NCI-H128 (cell line): ENCODE data around the gene ITGB5.

Experiments used
- DNase-seq: peaks from one replicate; lab custom pipeline; 2025; ENCODE audit not compliant: unreplicated experiment; lab: John Stamatoyannopoulos, UW

The ITGB5 gene

DNA sequence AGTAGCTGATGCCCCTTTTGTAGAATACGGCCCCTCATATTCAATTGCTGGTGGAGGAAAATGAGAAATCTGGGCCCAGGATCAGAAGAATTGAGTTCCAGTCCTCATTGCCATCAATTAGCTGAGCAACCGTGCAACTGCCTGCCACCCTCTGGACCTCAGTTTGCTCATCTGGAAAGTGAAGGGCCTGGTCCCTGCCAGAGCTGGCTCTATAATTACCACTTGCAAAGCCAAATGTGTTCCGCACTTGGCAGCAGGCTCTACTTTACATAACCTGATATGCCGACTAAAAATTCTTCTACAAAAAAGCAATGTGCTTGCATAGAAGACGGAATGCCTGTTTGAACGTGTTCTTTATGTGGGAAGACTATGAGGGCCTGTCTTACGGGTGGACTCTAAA lies 8.6 kb upstream of the ITGB5 start:
- DNase-seq, result no peak

DNA sequence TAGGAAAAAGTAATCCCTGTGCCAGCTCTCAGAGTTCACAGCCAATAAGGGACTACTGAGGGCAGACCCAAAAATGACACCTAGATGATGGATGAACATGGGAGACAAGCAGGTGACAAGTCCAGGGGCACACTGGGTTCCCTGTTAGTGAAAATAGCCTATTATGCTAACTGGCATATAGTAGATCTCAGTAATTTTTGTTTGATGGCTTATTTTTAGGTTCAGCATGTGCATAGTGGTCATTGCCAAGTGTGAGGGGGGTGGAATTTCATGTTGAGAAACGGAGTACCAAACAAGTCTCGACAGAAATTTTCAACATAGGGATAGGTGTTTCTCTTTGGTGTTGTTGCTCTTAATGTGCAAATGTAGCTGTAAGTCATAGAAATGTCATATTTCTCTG lies 6.4 kb upstream of the ITGB5 start:
- DNase-seq, result no peak

DNA sequence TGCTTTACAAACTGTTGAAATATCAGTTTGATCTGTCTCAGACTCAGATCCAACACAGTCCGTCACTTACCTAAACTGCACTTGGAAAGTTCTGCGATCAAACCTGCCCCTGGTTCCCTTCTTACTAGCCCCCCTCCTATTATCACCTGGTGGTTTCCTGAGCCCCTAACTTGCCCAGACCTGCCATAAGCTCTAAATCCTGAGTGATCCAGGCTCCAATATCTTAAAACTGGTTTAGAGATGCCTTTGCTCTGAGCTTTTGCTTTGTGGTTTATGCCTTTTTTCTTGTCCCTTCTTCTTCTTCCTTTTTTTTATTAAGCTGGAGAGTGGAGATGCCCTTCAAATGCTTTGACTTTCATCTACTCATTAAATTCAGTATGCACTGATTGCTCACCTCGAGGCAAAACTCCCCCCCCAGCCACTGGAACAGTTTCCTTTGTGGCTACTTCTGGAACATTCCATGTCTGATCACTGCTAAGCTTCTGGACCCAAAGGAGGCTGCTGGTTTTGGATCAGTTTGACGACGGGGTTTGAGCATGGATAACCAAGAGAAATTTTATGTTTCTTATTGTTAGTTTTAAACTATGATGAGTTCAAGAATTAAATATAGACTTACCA lies 3.5 kb upstream of the ITGB5 start:
- no peak for DNase-seq

DNA sequence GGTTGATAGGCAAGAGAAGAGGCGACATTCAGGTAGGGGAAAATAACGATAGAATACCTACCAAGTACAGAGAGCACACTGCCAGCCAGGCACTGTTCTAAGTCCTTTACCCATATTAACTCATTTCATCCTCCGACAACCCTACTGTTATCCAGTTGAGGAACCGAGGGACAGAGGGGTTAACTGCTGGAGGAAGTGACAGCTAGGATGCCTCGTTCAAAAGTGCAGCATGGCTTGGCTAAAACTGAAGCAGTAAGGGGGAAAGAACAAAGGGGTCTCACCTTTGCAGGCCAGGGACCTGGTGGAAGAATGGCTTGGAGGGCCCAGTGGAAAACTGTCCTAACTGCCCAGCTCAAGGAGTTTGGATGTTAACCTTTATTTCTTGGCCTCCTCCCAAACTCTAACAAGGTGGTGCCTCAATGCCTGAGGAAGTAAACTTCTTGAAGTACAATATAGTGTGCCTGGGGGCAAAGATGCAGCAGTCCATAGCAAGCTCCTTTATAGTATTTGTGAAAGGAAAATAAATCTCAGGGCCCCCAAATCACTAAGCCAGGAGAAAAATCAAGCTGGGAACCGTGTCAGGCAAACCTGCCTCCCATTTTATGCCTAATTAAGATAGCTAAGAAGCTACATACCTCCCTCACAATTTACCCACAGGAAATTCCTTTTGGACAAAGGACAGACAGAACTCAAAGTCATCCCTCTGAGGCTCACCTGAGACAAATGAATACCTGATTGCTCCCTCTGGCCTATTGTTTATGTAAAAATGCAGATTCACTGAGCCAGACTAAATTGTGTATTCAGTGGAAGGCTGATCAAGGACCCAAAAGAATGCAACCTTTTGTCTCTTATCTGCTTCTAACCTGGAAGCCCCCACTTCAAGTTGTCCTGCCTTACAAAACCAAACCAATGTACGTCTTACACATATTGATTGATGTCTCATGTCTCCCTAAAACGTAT lies 1.6 kb upstream of the ITGB5 start:
- DNase-seq, result no peak

DNA sequence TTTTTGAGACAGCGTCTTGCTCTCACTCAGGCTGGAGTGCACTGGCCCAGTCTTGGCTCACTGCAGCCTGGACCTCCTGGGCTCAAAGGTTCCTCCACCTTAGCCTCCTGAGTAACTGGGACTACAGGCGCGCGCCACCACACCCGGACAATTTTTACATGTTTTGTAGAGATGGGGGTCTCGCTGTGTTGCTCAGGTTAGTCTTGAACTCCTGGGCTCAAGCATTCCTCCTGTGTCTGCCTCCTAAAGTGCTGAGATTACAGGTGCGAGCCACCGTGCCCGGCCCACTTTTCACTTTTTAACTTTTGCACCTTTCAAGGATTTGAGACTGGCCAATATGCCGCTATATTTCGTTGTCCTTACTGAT lies 750 bp upstream of the ITGB5 start:
- DNase-seq, result no peak

DNA sequence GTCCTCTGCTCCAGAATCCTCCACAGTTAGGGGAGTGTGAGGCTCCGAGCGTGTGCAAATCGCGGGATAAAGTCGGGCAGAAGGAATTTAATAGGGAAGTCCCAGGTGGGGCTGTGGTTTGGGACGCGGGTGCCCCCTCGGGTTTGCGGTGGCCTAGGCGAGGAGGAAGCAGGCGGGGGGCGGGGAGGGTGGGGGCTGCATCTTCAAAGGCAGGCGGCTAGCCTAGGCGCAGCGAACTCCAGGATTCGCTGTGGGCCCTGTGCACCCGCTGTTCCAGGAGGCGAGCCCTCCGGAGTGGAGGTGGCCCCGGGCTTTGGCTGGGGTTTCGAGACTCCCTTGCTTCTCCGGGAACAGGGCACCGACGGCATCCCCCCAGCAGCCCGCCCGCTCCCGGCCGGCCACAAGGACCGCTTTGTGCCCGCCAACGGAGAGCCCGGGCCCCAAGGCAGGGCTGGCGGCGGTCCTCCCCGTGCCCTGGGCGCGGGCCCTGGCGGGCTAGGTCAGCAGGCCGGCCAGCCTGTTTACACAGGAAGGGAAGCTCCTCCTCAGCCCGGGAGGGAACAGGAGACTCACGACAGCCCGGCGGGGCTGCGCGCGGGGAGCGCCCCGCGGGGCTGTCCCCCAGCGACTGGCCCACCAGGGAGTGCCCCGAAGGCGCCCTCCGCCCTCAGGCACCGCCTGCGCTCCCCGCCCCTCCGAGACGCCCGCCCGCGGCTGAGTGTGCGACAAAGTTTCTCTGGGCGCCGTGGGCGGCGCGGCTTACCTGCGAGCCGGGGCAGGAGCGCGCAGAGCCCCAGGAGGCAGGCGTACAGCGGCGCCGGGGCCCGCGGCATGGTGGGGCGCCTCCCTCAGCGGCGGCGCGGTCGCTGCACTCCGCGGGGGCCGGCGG lies 753 bp downstream of the ITGB5 start:
- no peak for DNase-seq

DNA sequence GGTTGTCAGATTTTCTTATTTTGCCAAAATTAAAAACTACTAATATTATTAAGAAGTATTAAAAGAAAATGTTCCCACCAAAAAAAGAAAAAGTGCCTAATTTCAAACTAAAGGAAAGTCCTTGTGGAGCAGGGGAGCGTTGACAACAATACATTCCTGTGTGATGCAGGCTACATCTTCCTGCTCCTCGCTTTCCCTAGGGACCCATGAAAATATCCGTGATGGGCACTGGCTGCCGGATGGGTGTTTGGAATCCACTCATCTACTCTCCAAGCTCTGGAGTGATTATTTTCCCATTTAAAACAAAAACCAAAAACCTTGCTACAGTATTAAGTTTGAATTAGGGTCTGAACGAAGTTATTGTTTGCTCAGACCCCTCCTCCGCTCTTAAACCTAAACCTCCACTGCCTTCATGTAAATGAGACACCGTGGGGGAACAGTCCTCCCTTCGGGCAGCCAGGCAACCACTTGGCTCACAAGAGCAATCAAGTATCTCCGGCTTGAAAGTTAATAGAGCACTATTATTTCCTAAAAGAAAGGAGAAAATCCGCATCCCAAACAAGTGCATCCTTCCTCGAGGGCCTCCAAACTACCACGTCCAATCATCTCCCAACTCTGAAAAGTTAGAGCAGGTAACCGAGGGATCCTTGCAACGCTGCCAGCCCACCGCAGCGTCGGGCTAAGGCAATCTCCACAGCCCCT lies 1.5 kb downstream of the ITGB5 start:
- DNase-seq, result no peak

DNA sequence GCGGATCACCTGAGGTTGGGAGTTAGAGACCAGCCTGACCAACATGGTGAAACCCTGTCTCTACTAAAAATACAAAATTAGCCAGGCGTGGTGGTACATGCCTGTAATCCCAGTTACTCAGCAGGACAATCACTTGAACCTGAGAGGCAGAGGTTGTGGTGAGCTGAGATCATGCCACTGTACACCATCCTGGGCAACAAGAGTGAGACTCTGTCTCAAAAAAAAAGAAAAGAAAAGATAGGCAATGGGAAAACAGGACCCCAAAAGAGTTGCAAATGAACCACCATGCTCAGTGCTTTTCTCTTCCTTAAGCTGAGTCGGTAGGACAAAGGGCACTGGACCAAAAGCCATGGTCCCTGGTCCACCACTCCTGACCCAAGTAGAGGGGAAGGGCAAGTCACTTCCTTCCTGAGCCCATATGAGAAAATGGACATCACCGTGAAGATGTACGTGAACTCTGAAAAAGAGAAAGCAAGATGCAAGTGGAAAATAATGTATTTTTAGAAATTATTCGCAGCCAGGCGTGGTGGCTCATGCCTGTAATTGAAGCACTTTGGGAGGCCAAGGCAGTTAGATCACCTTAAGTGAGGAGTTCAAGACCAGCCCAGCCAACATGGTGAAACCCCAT lies 2.6 kb downstream of the ITGB5 start:
- no peak for DNase-seq

DNA sequence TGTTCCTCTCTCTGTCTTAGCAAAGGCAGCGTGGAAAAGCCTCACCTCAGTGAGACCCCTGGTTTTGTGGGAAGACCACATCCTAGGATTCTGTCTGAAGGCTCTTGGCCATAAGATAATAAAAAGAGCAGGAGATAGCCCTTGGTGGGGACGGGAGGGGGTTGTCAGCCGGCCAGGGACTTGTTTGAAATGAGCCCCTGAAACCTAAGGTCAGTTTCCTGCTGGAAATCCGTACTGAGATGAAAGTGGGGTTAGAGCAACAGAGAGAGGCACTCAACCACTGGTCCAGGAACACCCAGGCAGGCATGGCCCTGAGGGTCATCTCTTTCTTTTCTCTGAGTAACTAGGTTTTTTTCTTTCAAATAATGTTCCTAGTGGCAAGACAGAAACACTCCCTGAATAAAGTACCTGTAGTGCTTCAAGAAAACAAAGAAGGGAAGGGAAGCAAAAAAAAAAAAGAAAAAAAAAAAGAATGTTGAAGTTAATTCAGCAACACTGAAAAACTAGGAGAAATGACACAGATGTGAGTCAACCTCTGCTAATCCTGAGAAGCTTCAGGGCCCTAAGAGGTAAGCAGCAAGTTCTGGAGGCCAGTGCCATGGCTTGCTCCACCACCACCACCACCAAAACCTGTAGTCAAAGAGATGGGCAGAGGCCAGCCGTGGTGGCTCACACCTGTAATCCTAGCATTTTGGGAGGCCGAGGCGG lies 3.2 kb downstream of the ITGB5 start:
- no peak for DNase-seq

DNA sequence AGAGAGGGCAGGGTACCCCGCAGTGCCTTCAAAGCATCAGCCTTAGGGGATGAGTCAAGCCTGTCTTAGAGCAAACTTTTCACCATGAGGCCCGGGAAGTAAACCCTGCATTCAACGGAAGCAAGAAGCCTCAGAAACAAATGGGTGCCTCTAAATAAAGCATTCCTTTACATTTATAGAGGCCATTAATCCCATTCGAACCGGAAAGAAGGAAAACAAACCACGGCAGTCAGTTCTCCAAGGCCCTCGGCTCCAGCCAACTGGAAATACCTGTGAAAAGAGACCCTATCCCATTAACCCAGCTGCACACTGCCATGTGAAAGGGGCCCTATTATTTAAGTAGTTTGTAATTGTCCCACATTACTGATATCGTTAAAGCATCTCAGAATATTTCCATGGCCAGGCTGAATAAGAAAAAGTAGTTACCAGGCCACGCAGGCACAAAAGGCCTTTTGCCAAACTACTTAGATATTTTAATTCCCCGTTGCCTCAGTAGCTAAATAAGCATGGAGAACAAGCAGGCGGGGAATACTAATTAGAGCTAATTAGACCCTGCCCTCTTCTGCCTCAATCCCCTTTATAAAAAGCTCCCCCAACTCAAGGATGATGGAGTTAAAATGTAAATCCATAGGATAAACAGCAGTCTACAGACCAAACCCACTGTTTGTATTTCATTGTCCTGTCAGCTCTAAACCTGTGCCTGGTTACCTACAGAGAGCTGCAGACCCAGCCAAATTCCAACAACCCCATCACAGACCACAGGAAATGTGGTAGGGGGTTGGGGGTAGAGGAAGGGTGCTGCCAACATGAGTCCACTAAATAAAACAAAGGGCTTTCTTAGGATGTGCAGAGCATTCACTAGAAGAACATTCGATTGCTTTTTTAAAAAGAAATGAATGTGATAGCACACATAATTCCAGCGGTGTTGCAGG lies 4.1 kb downstream of the ITGB5 start:
- no peak for DNase-seq

DNA sequence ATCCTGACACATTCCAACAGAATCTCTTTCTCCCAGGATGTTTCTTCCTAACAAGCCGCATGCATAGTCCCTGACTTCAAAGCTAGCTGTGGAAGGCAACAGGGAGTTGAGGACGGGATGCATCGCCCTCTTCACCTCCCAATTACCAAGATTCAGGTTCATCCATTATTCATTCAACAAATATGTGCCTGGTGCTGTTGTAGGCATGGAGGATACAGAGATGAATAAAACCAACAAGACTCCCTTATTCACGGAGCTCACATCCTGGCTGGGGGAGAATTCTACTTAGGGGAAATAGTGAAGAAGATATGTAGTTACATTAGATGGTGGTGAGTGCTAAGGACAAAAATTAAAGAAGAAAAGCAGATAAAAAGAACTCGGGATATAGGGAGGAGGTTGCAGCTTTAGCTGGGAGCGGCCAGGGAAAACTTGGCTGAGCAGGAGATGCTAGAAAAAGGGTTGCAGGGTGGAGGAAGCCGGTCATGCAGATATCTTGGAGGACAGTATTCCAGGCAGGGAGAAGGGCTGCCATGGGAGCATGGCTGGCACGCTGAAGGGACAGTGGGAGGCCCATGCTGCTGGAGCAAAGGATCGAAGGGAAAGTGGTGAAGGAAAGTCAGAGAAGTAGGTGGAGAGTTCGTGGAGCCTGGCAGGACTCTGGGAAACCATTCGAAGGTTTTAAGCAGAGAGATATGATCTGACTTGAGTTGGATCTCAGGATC lies 5.0 kb downstream of the ITGB5 start:
- no peak for DNase-seq

DNA sequence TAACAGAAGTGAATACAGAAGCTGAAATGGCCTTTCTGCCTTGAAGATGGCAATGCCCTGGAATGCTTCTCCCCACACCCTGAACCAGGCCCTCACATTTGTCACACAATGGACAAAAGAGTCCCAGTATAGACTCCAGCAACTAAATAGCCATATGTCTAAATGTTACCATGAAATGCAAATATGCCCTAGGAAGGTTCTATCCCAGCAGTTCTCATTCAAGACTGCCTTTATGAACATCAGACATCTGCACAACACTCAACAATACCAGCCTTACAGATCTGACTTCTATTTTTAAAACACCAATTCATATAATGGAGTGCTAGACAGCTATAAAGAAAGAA lies 7.9 kb downstream of the ITGB5 start:
- no peak for DNase-seq

DNA sequence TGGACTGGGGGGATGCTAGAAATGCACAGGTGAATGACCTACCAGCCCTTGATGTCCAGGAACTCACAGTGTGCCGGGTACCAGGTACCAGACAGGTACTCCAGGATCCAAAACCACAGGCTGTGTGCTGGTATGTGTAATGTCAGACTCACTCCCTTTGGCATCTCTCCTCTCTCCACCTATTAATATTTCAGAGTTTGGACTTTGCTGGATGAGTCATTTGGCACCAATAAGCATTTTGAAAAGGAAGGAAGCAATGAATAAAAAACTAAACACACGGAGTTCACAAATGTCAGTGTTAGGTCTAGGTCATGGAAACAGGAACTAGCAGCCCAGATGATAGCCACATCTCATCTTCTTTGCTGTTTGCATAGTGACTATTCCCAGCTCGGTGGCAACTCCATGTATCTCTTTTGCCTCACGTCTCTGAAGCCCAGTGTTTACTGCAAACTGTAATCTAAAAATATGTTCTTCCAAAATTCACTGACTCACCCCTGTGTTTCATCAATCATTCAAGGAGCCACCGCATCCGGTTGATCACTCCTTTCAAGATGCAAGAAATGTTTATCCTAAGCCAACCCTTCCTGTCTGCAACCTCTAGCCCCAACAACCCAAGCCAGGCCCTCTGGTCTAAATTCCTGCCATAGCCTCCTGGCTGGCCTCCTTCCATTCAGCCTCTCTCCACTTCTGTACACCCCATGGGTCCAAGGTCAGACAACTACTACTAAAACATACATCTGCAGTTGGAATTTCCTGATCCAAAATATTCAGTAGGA lies 8.4 kb downstream of the ITGB5 start:
- no peak for DNase-seq

DNA sequence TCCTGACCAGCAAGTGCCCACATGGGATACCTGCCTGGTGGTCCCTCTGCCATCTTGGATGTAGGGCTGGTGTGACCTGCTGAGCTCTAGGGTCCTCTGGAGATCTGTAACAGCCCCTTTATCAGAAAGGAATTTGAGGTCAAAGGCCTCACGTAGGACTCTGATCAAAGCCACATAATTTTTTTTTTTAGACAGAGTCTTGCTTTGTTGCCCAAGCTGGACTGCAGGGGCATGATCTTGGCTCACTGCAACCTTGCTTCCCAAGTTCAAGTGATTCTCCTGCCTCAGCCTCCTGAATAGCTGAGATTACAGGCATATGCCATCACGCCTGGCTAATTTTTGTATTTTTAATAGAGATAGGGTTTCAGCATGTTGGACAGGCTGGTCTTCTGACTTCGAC lies 9.5 kb downstream of the ITGB5 start:
- DNase-seq, result no peak

DNA sequence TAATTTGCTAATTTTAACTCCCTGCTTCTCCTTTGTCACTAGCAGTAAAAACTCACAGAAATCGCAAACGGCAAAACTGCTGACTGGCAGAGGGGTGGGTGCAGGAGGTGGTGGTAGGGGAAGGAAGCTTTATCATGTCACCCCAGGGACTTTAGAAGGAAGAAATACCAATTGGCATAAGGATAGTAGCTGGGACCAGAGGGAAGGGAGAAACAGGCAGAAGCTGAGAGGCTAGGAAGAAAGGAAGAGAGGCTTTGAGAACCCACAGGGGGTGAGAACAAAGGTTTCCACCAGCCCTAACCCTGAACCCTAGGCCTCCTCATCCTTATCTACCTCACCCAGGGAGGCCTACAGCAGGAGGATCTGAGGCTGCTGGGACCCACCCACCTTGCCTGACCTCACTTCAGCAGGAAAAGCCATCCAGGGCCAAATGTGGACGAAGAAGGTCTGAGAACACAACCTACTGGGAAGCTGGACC lies 10.7 kb downstream of the ITGB5 start:
- DNase-seq, result no peak

DNA sequence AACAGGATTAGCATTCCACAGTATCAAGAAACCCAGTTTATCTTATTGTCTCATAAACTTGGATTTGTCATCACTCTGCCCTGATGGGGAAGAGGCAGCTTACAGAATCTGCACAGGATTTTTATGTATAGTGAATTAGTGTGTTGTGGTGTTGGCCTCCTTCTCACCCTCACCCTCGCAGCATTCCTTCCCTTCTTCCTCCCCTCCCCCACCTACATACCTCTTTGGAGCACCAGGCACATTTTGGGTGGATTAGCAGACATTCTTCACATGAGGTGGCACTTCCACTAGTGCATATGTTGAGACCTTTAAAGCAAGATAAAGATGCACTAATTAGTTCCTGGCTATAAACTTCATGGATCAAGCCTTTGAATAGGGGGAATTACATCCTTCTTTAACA lies 13.9 kb downstream of the ITGB5 start:
- DNase-seq, result no peak

DNA sequence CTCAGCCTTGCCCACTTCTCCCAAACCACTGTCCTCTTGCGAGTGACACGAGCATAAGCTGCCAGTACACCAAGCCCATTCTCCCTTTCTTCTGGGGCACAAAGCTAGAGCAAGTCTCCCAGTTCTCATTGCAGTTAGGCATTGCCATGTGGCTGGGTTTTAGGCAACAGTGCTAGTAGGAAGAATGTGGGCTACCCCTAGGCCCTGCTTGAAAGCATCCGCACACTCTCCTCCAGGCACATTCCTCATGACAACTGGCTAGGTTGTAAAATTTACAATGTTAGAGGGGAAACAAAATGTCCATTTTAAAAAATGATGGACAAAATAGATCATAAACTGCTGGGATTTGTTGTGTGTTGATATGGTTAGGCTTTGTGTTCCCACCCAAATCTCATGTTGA lies 19.7 kb downstream of the ITGB5 start:
- DNase-seq, result no peak
